ENCODE results near the gene ADAMTS5.

Gene ADAMTS5

GRCh38 chr21:26933448-26933847, 33.4 kb downstream of the ADAMTS5 start:
- Histone ChIP-seq H3K27me3 (replicated peaks; ENCODE audit: insufficient read depth, low read length) (no peaks in the 10 kb centered on the region), H3K4me3 (ENCODE audit: low read length) (no peak overlapping the region), H3K27ac (ENCODE audit: low read length) (no peak overlapping the region), H3K4me1 (ENCODE audit: low read length) (no peaks in the 10 kb centered on the region), H3K79me2 (ENCODE audit: low read length) (no peaks in the 10 kb centered on the region), H3K9me2 (replicated peaks; ENCODE audit: insufficient read depth, low read length) (no peaks in the 10 kb centered on the region), H3K9ac (ENCODE audit: low read length) (no peak overlapping the region), H3F3A (ENCODE audit: insufficient read depth, low read length) (no peaks in the 10 kb centered on the region), H3K4me2 (ENCODE audit: low read depth, low read length) (no peak overlapping the region), H4K20me1 (ENCODE audit: insufficient read depth, low read length) (no peaks in the 10 kb centered on the region), H3K9me3 (replicated peaks; ENCODE audit: insufficient read depth, low read length) (no peaks in the 10 kb centered on the region), H3K36me3 (replicated peaks; ENCODE audit: insufficient read depth, low read length) (no peaks in the 10 kb centered on the region), H2AFZ (ENCODE audit: low read length) (no peak overlapping the region)
- no peak for TF ChIP-seq CTCF (IDR thresholded peaks at IDR 0.05; ENCODE audit: low read length)
- no peak for TF ChIP-seq EZH2 (optimal IDR thresholded peaks at IDR 0.05; ENCODE audit: low read depth, low read length)
- TF ChIP-seq EZH2phosphoT487 (IDR thresholded peaks at IDR 0.05; ENCODE audit: low read length) = no peak
- DNase-seq = no peak

- no peak overlapping the region for H3K9ac ChIP-seq (ENCODE audit: low read length)
- H3K4me2 ChIP-seq (ENCODE audit: low read depth, low read length) = no peak overlapping the region
- no peaks in the 10 kb centered on the region for H3K9me2 ChIP-seq (replicated peaks; ENCODE audit: insufficient read depth, low read length)
- no peaks in the 10 kb centered on the region for H3F3A ChIP-seq (ENCODE audit: insufficient read depth, low read length)
- DNase-seq = no peak
- no peaks in the 10 kb centered on the region for H4K20me1 ChIP-seq (ENCODE audit: insufficient read depth, low read length)
- no peaks in the 10 kb centered on the region for H3K36me3 ChIP-seq (replicated peaks; ENCODE audit: insufficient read depth, low read length)
- H3K4me3 ChIP-seq (ENCODE audit: low read length) = no peak overlapping the region
- no peaks in the 10 kb centered on the region for H3K27me3 ChIP-seq (replicated peaks; ENCODE audit: insufficient read depth, low read length)
- H3K9me3 ChIP-seq (replicated peaks; ENCODE audit: insufficient read depth, low read length) = no peaks in the 10 kb centered on the region
- no peak overlapping the region for H2AFZ ChIP-seq (ENCODE audit: low read length)
- no peaks in the 10 kb centered on the region for H3K79me2 ChIP-seq (ENCODE audit: low read length)
- TF ChIP-seq CTCF (IDR thresholded peaks at IDR 0.05; ENCODE audit: low read length) = no peak
- no peak for TF ChIP-seq EZH2phosphoT487 (IDR thresholded peaks at IDR 0.05; ENCODE audit: low read length)
- no peak for TF ChIP-seq EZH2 (optimal IDR thresholded peaks at IDR 0.05; ENCODE audit: low read depth, low read length)
- no peaks in the 10 kb centered on the region for H3K4me1 ChIP-seq (ENCODE audit: low read length)
- no peak overlapping the region for H3K27ac ChIP-seq (ENCODE audit: low read length)
These were observed 41.3 kb downstream of the ADAMTS5 start for GRCh38 chr21:26925636-26926035.

GRCh38 chr21:26925122-26925521, 41.8 kb downstream of the ADAMTS5 start:
- Histone ChIP-seq H3K36me3 (replicated peaks; ENCODE audit: insufficient read depth, low read length) (no peaks in the 10 kb centered on the region), H3K4me3 (ENCODE audit: low read length) (no peak overlapping the region), H3K27ac (ENCODE audit: low read length) (no peak overlapping the region), H3K9ac (ENCODE audit: low read length) (no peak overlapping the region), H3K79me2 (ENCODE audit: low read length) (no peaks in the 10 kb centered on the region), H3K9me3 (replicated peaks; ENCODE audit: insufficient read depth, low read length) (no peaks in the 10 kb centered on the region), H2AFZ (ENCODE audit: low read length) (no peak overlapping the region), H3K4me1 (ENCODE audit: low read length) (no peaks in the 10 kb centered on the region), H3K4me2 (ENCODE audit: low read depth, low read length) (no peak overlapping the region), H3K9me2 (replicated peaks; ENCODE audit: insufficient read depth, low read length) (no peaks in the 10 kb centered on the region), H4K20me1 (ENCODE audit: insufficient read depth, low read length) (no peaks in the 10 kb centered on the region), H3K27me3 (replicated peaks; ENCODE audit: insufficient read depth, low read length) (no peaks in the 10 kb centered on the region), H3F3A (ENCODE audit: insufficient read depth, low read length) (no peaks in the 10 kb centered on the region)
- no peak for TF ChIP-seq CTCF (IDR thresholded peaks at IDR 0.05; ENCODE audit: low read length)
- no peak for TF ChIP-seq EZH2 (optimal IDR thresholded peaks at IDR 0.05; ENCODE audit: low read depth, low read length)
- no peak for TF ChIP-seq EZH2phosphoT487 (IDR thresholded peaks at IDR 0.05; ENCODE audit: low read length)
- no peak for DNase-seq
